ENCODE measurements around the gene CCZ1B. TPM values are rescaled to one million over a fixed set of nuclear protein-coding genes. Genes with fewer than 3 reads are reported as not detected.
A peak's percentile ranks its signal among the peaks of the same experiment; 100 is the strongest.
"Not testable (repeated sequence)": the region's sequence is repeated elsewhere in the genome, so short reads cannot be mapped to it uniquely, and the experiment has no call there.

CCZ1B gene
- total RNA-seq, 5 donors from 2014 or later (not counting 1 experiment from before 2014, with no cell fraction given) = 60.1 to 95.5 (median 85.1) TPM

- H3K27ac ChIP-seq (ENCODE audit: low read length); H3K27ac Mint-ChIP-seq; H3K9me3 Mint-ChIP-seq; H3K4me1 Mint-ChIP-seq; H3K4me3 Mint-ChIP-seq; H3K27me3 ChIP-seq (replicated peaks in 1 of 2; ENCODE audit: control insufficient read depth in 2 of 2, extremely low read depth in 1 of 2, insufficient read depth in 2 of 2, low read length in 1 of 2); H3K9me3 ChIP-seq; POLR2A ChIA-PET; CTCF ChIA-PET; H3K36me3 ChIP-seq (ENCODE audit: control insufficient read depth in 2 of 2, extremely low read depth in 1 of 2, insufficient read depth in 1 of 2, low read length in 1 of 2); H3K4me3 ChIP-seq (ENCODE audit: control insufficient read depth in 1 of 2, extremely low read depth in 1 of 2, low read length in 1 of 2); ATAC-seq (replicated peaks in 1 of 4); DNase-seq; H3K4me1 ChIP-seq (ENCODE audit: control insufficient read depth in 1 of 2, extremely low read depth in 1 of 2, insufficient read depth in 2 of 2, low read length in 2 of 2); H3K36me3 Mint-ChIP-seq: not testable (repeated sequence)
- no CpG with 5 or more reads among the region's 18 CpGs for WGBS (ENCODE audit: insufficient coverage)
- peaks cover 10 to 20% of the 10 kb centered on the region in 2 donors for H3K27me3 Mint-ChIP-seq
These were observed 21.7 kb upstream of the CCZ1B start for GRCh38 chr7:6847751-6848150.

- H3K27me3 ChIP-seq (replicated peaks in 1 of 2; ENCODE audit: control insufficient read depth in 2 of 2, extremely low read depth in 1 of 2, insufficient read depth in 2 of 2, low read length in 1 of 2) = peaks cover 0 to 11% of the 10 kb centered on the region in 2 experiments
- POLR2A ChIA-PET; H3K27ac Mint-ChIP-seq; H3K9me3 Mint-ChIP-seq; CTCF ChIA-PET; H3K36me3 Mint-ChIP-seq; H3K4me1 Mint-ChIP-seq; ATAC-seq (replicated peaks in 1 of 4); H3K27ac ChIP-seq (ENCODE audit: low read length); H3K4me1 ChIP-seq (ENCODE audit: control insufficient read depth in 1 of 2, extremely low read depth in 1 of 2, insufficient read depth in 2 of 2, low read length in 2 of 2); H3K9me3 ChIP-seq; H3K36me3 ChIP-seq (ENCODE audit: control insufficient read depth in 2 of 2, extremely low read depth in 1 of 2, insufficient read depth in 1 of 2, low read length in 1 of 2); DNase-seq; H3K4me3 ChIP-seq (ENCODE audit: control insufficient read depth in 1 of 2, extremely low read depth in 1 of 2, low read length in 1 of 2): not testable (repeated sequence)
- H3K27me3 Mint-ChIP-seq = peaks cover 19 to 32% of the 10 kb centered on the region in 2 donors
- peak overlapping the region in 1 of 3 donors; percentile 24 for H3K4me3 Mint-ChIP-seq
- whole genome bisulfite sequencing (ENCODE audit: insufficient coverage) = 20% methylated on average over 1 of the region's 16 CpGs
These were observed 19.9 kb upstream of the CCZ1B start for GRCh38 chr7:6845971-6846449.

GRCh38 chr7:6843654-6844053 lies 17.6 kb upstream of the CCZ1B start:
- H3K27ac Mint-ChIP-seq; H3K36me3 Mint-ChIP-seq; H3K4me3 Mint-ChIP-seq; H3K4me3 ChIP-seq (ENCODE audit: control insufficient read depth in 1 of 2, extremely low read depth in 1 of 2, low read length in 1 of 2); H3K9me3 ChIP-seq; H3K4me1 ChIP-seq (ENCODE audit: control insufficient read depth in 1 of 2, extremely low read depth in 1 of 2, insufficient read depth in 2 of 2, low read length in 2 of 2); H3K27ac ChIP-seq (ENCODE audit: low read length); H3K4me1 Mint-ChIP-seq; DNase-seq; H3K36me3 ChIP-seq (ENCODE audit: control insufficient read depth in 2 of 2, extremely low read depth in 1 of 2, insufficient read depth in 1 of 2, low read length in 1 of 2); ATAC-seq (replicated peaks in 1 of 4); POLR2A ChIA-PET; H3K9me3 Mint-ChIP-seq; CTCF ChIA-PET: not testable (repeated sequence)
- peaks cover 0 to 11% of the 10 kb centered on the region in 2 experiments for H3K27me3 ChIP-seq (replicated peaks in 1 of 2; ENCODE audit: control insufficient read depth in 2 of 2, extremely low read depth in 1 of 2, insufficient read depth in 2 of 2, low read length in 1 of 2)
- peaks cover 22 to 45% of the 10 kb centered on the region in 2 donors for H3K27me3 Mint-ChIP-seq
- 85% methylated on average over 4 of the region's 6 CpGs for WGBS (ENCODE audit: insufficient coverage)

GRCh38 chr7:6843092-6843491 lies 17.0 kb upstream of the CCZ1B start:
- H3K36me3 Mint-ChIP-seq = not testable (repeated sequence)

GRCh38 chr7:6842278-6842921 lies 16.3 kb upstream of the CCZ1B start:
- CTCF ChIA-PET; ATAC-seq (replicated peaks in 1 of 4); DNase-seq; H3K36me3 ChIP-seq (ENCODE audit: control insufficient read depth in 2 of 2, extremely low read depth in 1 of 2, insufficient read depth in 1 of 2, low read length in 1 of 2); H3K36me3 Mint-ChIP-seq; H3K9me3 ChIP-seq; H3K9me3 Mint-ChIP-seq; POLR2A ChIA-PET; H3K4me3 Mint-ChIP-seq; H3K4me3 ChIP-seq (ENCODE audit: control insufficient read depth in 1 of 2, extremely low read depth in 1 of 2, low read length in 1 of 2); H3K4me1 Mint-ChIP-seq; H3K27ac Mint-ChIP-seq; H3K27ac ChIP-seq (ENCODE audit: low read length); H3K4me1 ChIP-seq (ENCODE audit: control insufficient read depth in 1 of 2, extremely low read depth in 1 of 2, insufficient read depth in 2 of 2, low read length in 2 of 2): not testable (repeated sequence)
- H3K27me3 ChIP-seq (replicated peaks in 1 of 2; ENCODE audit: control insufficient read depth in 2 of 2, extremely low read depth in 1 of 2, insufficient read depth in 2 of 2, low read length in 1 of 2) = peaks cover 0 to 11% of the 10 kb centered on the region in 2 experiments
- peaks cover 23 to 41% of the 10 kb centered on the region in 2 donors for H3K27me3 Mint-ChIP-seq
- 86% methylated on average over 15 of the region's 20 CpGs for WGBS (ENCODE audit: insufficient coverage)

More at GRCh38 chr7:6843092-6843491, 17.0 kb upstream of the CCZ1B start:
- H3K9me3 Mint-ChIP-seq; H3K27ac ChIP-seq (ENCODE audit: low read length); CTCF ChIA-PET; H3K4me1 ChIP-seq (ENCODE audit: control insufficient read depth in 1 of 2, extremely low read depth in 1 of 2, insufficient read depth in 2 of 2, low read length in 2 of 2); H3K36me3 ChIP-seq (ENCODE audit: control insufficient read depth in 2 of 2, extremely low read depth in 1 of 2, insufficient read depth in 1 of 2, low read length in 1 of 2); DNase-seq; H3K4me3 ChIP-seq (ENCODE audit: control insufficient read depth in 1 of 2, extremely low read depth in 1 of 2, low read length in 1 of 2); H3K4me3 Mint-ChIP-seq; H3K4me1 Mint-ChIP-seq; H3K27ac Mint-ChIP-seq; POLR2A ChIA-PET; ATAC-seq (replicated peaks in 1 of 4); H3K9me3 ChIP-seq: not testable (repeated sequence)
- 49% methylated on average over 3 of the region's 5 CpGs for WGBS (ENCODE audit: insufficient coverage)
- peaks cover 22 to 41% of the 10 kb centered on the region in 2 donors for H3K27me3 Mint-ChIP-seq
- H3K27me3 ChIP-seq (replicated peaks in 1 of 2; ENCODE audit: control insufficient read depth in 2 of 2, extremely low read depth in 1 of 2, insufficient read depth in 2 of 2, low read length in 1 of 2) = peaks cover 0 to 11% of the 10 kb centered on the region in 2 experiments

GRCh38 chr7:6837081-6837480 lies 11.0 kb upstream of the CCZ1B start:
- H3K4me1 Mint-ChIP-seq; H3K27ac ChIP-seq (ENCODE audit: low read length); DNase-seq; H3K27me3 ChIP-seq (replicated peaks in 1 of 2; ENCODE audit: control insufficient read depth in 2 of 2, extremely low read depth in 1 of 2, insufficient read depth in 2 of 2, low read length in 1 of 2); H3K36me3 ChIP-seq (ENCODE audit: control insufficient read depth in 2 of 2, extremely low read depth in 1 of 2, insufficient read depth in 1 of 2, low read length in 1 of 2); ATAC-seq (replicated peaks in 1 of 4); H3K4me1 ChIP-seq (ENCODE audit: control insufficient read depth in 1 of 2, extremely low read depth in 1 of 2, insufficient read depth in 2 of 2, low read length in 2 of 2); CTCF ChIA-PET; H3K27ac Mint-ChIP-seq; H3K9me3 ChIP-seq; H3K9me3 Mint-ChIP-seq; H3K4me3 Mint-ChIP-seq; H3K4me3 ChIP-seq (ENCODE audit: control insufficient read depth in 1 of 2, extremely low read depth in 1 of 2, low read length in 1 of 2); H3K36me3 Mint-ChIP-seq: not testable (repeated sequence)
- WGBS (ENCODE audit: insufficient coverage) = no CpG with 5 or more reads among the region's 10 CpGs
- peaks cover 26 to 49% of the 10 kb centered on the region in 2 donors for H3K27me3 Mint-ChIP-seq
- POLR2A ChIA-PET = interaction anchor here in 1 of 2 donors (0.6 kb wide), 1 partner anchor 96 kb away, joined by 3 read pairs; no protein-coding TSS in a partner anchor

Data from T-cell (primary cell).